ENCODE data around the gene P2RX3. TPM values are rescaled to one million over a fixed set of nuclear protein-coding genes. Genes with fewer than 3 reads are reported as not detected.
A peak's percentile ranks its signal among the peaks of the same experiment; 100 is the strongest.

The P2RX3 gene
- total and polyA plus RNA-seq, 2 of the 8 experiments (the other 6 are each of a cell fraction or from before 2014, with no cell fraction given): 0.45 to 0.47 TPM

- POLR2A ChIA-PET (ENCODE audit: partially characterized antibody): interaction anchor here (0.7 to 45.7 kb wide), 6 partner anchors 6 to 333 kb away, joined by 4 to 1279 read pairs (median 5); partner anchors contain the start of genes P2RX3, SSRP1 and TNKS1BP1
- no peaks in the 10 kb centered on the region for H3K9me3 ChIP-seq (ENCODE audit: insufficient read depth in 2 of 2, low read depth in 1 of 2, low read length in 1 of 2)
- H2BK20ac ChIP-seq (ENCODE audit: low read length): no peak overlapping the region
- H4K5ac ChIP-seq (ENCODE audit: insufficient read length, low read depth, low read length): no peak overlapping the region
- FAIRE-seq: no peak
- H3K36me3 ChIP-seq (ENCODE audit: control insufficient read depth in 2 of 4, insufficient read depth in 4 of 4, low read length in 3 of 4): peaks cover 24 to 81% (median 59%) of the 10 kb centered on the region in 4 experiments
- H4K8ac ChIP-seq (ENCODE audit: extremely low read depth, insufficient read depth, low read length): no peak overlapping the region
- H3K4me3 ChIP-seq (ENCODE audit: extremely low read depth in 1 of 4, insufficient read depth in 2 of 4, low read depth in 3 of 4, low read length in 4 of 4): no peak overlapping the region
- H3K23me2 ChIP-seq (ENCODE audit: low read depth, low read length): peaks cover 4% of the 10 kb centered on the region; the same call in 1 of the 2 replicates
- H2AFZ ChIP-seq (ENCODE audit: low read length): no peak overlapping the region
- H3K23ac ChIP-seq (ENCODE audit: insufficient read length): no peak overlapping the region
- peaks cover 14% of the 10 kb centered on the region for H3K79me1 ChIP-seq (ENCODE audit: low read depth, low read length)
- peaks cover 15 to 36% (median 25%) of the 10 kb centered on the region in 4 experiments for H3K4me1 ChIP-seq (replicated peaks in 1 of 4; ENCODE audit: control insufficient read depth in 3 of 4, insufficient read depth in 4 of 4, low read length in 3 of 4)
- no peak overlapping the region for H3K4ac ChIP-seq (replicated peaks; ENCODE audit: insufficient read length, low read depth, low read length)
- H4K91ac ChIP-seq (replicated peaks; ENCODE audit: insufficient read length, low read length): no peak overlapping the region
- H2BK5ac ChIP-seq (ENCODE audit: low read depth, low read length): peak overlapping the region; percentile 66
- no peak overlapping the region for H3K4me2 ChIP-seq (ENCODE audit: insufficient read depth in 1 of 2, low read depth in 2 of 2, low read length in 2 of 2)
- CTCF ChIA-PET (ENCODE audit: partially characterized antibody): interaction anchor here (1.1 kb wide), 2 partner anchors 30 to 34 kb away, joined by 3 to 4 read pairs; no protein-coding TSS in a partner anchor
- H3K27me3 ChIP-seq (replicated peaks in 1 of 4; ENCODE audit: control insufficient read depth in 3 of 4, extremely low read depth in 1 of 4, insufficient read depth in 3 of 4, low read length in 3 of 4): no peaks in the 10 kb centered on the region
- peaks cover 0 to 28% of the 10 kb centered on the region in 2 experiments; a peak in 2 of 4 replicates for H3K79me2 ChIP-seq (ENCODE audit: control insufficient read depth in 1 of 2, insufficient read depth in 2 of 2, low read length in 2 of 2)
- H2BK12ac ChIP-seq (ENCODE audit: low read depth, low read length): no peak overlapping the region
- 0 out of 2 replicates have a peak overlapping the region, but pooled peaks have one; percentile 39 for H2AK5ac ChIP-seq (ENCODE audit: low read depth, low read length)
- DNase-seq (ENCODE audit: low read depth in 1 of 2, low spot score in 2 of 2): no peak
- 79% methylated on average over 15 of the region's 26 CpGs; no CpG with 5 or more reads in 1 of the 2 experiments for WGBS, 2 experiments (ENCODE audit: extremely low coverage in 1 of 2, insufficient coverage in 1 of 2, insufficient read length in 1 of 2, insufficient replicate concordance in 2 of 2, low coverage in 1 of 2, low lambda C conversion rate in 2 of 2, missing lambda C conversion rate in 1 of 2)
- 0 out of 2 replicates have a peak overlapping the region, but pooled peaks have one; percentile 53 for H2BK15ac ChIP-seq (ENCODE audit: low read length)
- H3K14ac ChIP-seq (ENCODE audit: insufficient read length): no peak overlapping the region
- H2BK120ac ChIP-seq (replicated peaks; ENCODE audit: low read depth, low read length): no peak overlapping the region
- H3K9ac ChIP-seq (replicated peaks in 1 of 4; ENCODE audit: extremely low read depth in 1 of 4, low read depth in 3 of 4, low read length in 3 of 4): no peak overlapping the region; a peak in 1 of 7 replicates
- H4K20me1 ChIP-seq (replicated peaks in 1 of 2; ENCODE audit: control insufficient read depth in 1 of 2, insufficient read depth in 2 of 2, low read length in 2 of 2): peaks cover 0 to 20% of the 10 kb centered on the region in 2 experiments
- H3K18ac ChIP-seq (ENCODE audit: extremely low read depth, low read length): no peak overlapping the region
- no peak overlapping the region for H3K27ac ChIP-seq (ENCODE audit: low read depth, low read length)
- no peak overlapping the region for H3K56ac ChIP-seq (replicated peaks; ENCODE audit: insufficient read length, low read depth, low read length)
- no peak for TF ChIP-seq CTBP2 (IDR thresholded peaks at IDR 0.05; ENCODE audit: borderline replicate concordance, insufficient read depth, insufficient read length, low read length)
- no peak for TF ChIP-seq SIX5 (IDR thresholded peaks at IDR 0.05; ENCODE audit: low read depth, low read length)
- no peak for TF ChIP-seq SRF (IDR thresholded peaks at IDR 0.05; ENCODE audit: low read depth, low read length)
- TF ChIP-seq YY1 (IDR thresholded peaks at IDR 0.05; ENCODE audit: low read depth, low read length): no peak
- TF ChIP-seq EZH2 (IDR thresholded peaks at IDR 0.05; ENCODE audit: low read depth, low read length, severe bottlenecking): no peak
- no peak for TF ChIP-seq TAF1 (IDR thresholded peaks at IDR 0.05; ENCODE audit: low read depth, low read length)
- no peak for TF ChIP-seq GTF2F1 (IDR thresholded peaks at IDR 0.05; ENCODE audit: borderline replicate concordance, low read depth, low read length)
- no peak for TF ChIP-seq HDAC2 (IDR thresholded peaks at IDR 0.05; ENCODE audit: borderline replicate concordance in 1 of 2, low read depth in 2 of 2, low read length in 2 of 2)
- TF ChIP-seq BCL11A (IDR thresholded peaks at IDR 0.05; ENCODE audit: low read depth in 2 of 2, low read length in 2 of 2): no peak
- TF ChIP-seq JUN (IDR thresholded peaks at IDR 0.05; ENCODE audit: low read depth, low read length): no peak
- TF ChIP-seq USF2 (IDR thresholded peaks at IDR 0.05; ENCODE audit: low read length): no peak
Observed at GRCh38 chr11:57313071-57313787, 24.9 kb upstream of the P2RX3 start.

Measured in H1 (cell line).